Liver (tissue), 9 donors: Measurements from ENCODE around the gene SETBP1. TPM values are rescaled to one million over a fixed set of nuclear protein-coding genes. Genes with fewer than 3 reads are reported as not detected.

Experiments
- DNase-seq: peaks from one replicate; pipeline ENCODE4 v3.0.0-alpha.2; 2017; ENCODE audit warnings: low spot score
- H3K27ac ChIP-seq, 2 donors: one replicate each; pipeline ENCODE4 v1.7.0; 2013; ENCODE audit warnings: inconsistent platforms in 2 of 2, low read length in 2 of 2, control low read depth in 1 of 2, low read depth in 1 of 2, mild to moderate bottlenecking in 1 of 2
- H3K27me3 ChIP-seq, 4 donors: one replicate each; pipeline versions ENCODE4 v1.6.1 to v1.7.0; 2013; ENCODE audit warnings: low read length in 3 of 4, inconsistent platforms in 1 of 4, mild to moderate bottlenecking in 1 of 4, moderate library complexity in 1 of 4; ENCODE audit not compliant: control insufficient read depth in 4 of 4, insufficient read depth in 4 of 4
- H3K36me3 ChIP-seq, 4 donors: one replicate each; pipeline versions ENCODE4 v1.6.1 to v1.7.0; 2013; ENCODE audit warnings: low read length in 3 of 4, mild to moderate bottlenecking in 3 of 4, low read depth in 1 of 4, moderate library complexity in 1 of 4; ENCODE audit not compliant: control insufficient read depth in 4 of 4, insufficient read depth in 3 of 4
- H3K4me1 ChIP-seq, 4 donors: one replicate each; pipeline versions ENCODE4 v1.6.1 to v1.7.0; 2013; ENCODE audit warnings: low read length in 3 of 4, mild to moderate bottlenecking in 3 of 4, moderate library complexity in 1 of 4; ENCODE audit not compliant: control insufficient read depth in 4 of 4, insufficient read depth in 4 of 4
- H3K4me3 ChIP-seq, 3 donors: one replicate each; pipeline versions ENCODE4 v1.6.1 to v1.7.0; 2013; ENCODE audit warnings: low read length in 3 of 3, control low read depth in 1 of 3, low read depth in 1 of 3, mild to moderate bottlenecking in 1 of 3
- H3K9ac ChIP-seq, 2 donors: one replicate each; pipeline ENCODE4 v1.7.0; 2013; ENCODE audit warnings: low read length in 2 of 2, mild to moderate bottlenecking in 2 of 2, moderate library complexity in 2 of 2, control low read depth in 1 of 2, low read depth in 1 of 2
- H3K9me3 ChIP-seq, 4 donors: one replicate each; pipeline versions ENCODE4 v1.6.1 to v1.7.0; 2013; ENCODE audit warnings: low read length in 3 of 4; ENCODE audit not compliant: control insufficient read depth in 4 of 4
- EGR1 ChIP-seq, 2 donors: IDR thresholded peaks; 2 replicates each; pipeline ENCODE4 v1.6.1; 2016 to 2018; ENCODE audit warnings: antibody characterized with exemption in 2 of 2, low read depth in 2 of 2
- FOXA1 ChIP-seq: IDR thresholded peaks from 2 replicates; pipeline ENCODE4 v1.6.1; 2016; ENCODE audit warnings: antibody characterized with exemption
- FOXA2 ChIP-seq: IDR thresholded peaks from 2 replicates; pipeline ENCODE4 v1.6.1; 2016; ENCODE audit warnings: antibody characterized with exemption
- GABPA ChIP-seq, 2 donors: IDR thresholded peaks in 1 of 2; conservative IDR thresholded peaks in 1 of 2; 2 replicates each; pipeline ENCODE4 v1.6.1; 2016; ENCODE audit warnings: antibody characterized with exemption in 2 of 2, mild to moderate bottlenecking in 1 of 2, moderate library complexity in 1 of 2
- HNF4A ChIP-seq, 2 donors: conservative IDR thresholded peaks; 2 replicates each; pipeline ENCODE4 v1.6.1; 2016; ENCODE audit warnings: antibody characterized with exemption in 2 of 2, mild to moderate bottlenecking in 2 of 2
- HNF4G ChIP-seq: IDR thresholded peaks from 2 replicates; pipeline ENCODE4 v1.6.1; 2016; ENCODE audit warnings: antibody characterized with exemption
- JUND ChIP-seq, 2 donors: IDR thresholded peaks; 2 replicates each; pipeline ENCODE4 v1.6.1; 2016; ENCODE audit warnings: antibody characterized with exemption in 2 of 2
- NR2F2 ChIP-seq: IDR thresholded peaks from 2 replicates; pipeline ENCODE4 v1.6.1; 2016; ENCODE audit warnings: antibody characterized with exemption
- RAD21 ChIP-seq, 2 donors: IDR thresholded peaks; 2 replicates each; pipeline ENCODE4 v1.6.1; 2016; ENCODE audit warnings: antibody characterized with exemption in 2 of 2, mild to moderate bottlenecking in 2 of 2
- RXRA ChIP-seq, 2 donors: IDR thresholded peaks; 2 replicates each; pipeline ENCODE4 v1.6.1; 2017 to 2018; ENCODE audit warnings: antibody characterized with exemption in 2 of 2, mild to moderate bottlenecking in 1 of 2
- SP1 ChIP-seq: IDR thresholded peaks from 2 replicates; pipeline ENCODE4 v1.6.1; 2018; ENCODE audit warnings: antibody characterized with exemption, mild to moderate bottlenecking
- TAF1 ChIP-seq: conservative IDR thresholded peaks from 2 replicates; pipeline ENCODE4 v1.6.1; 2016; ENCODE audit warnings: antibody characterized with exemption, mild to moderate bottlenecking
- YY1 ChIP-seq: IDR thresholded peaks from 2 replicates; pipeline ENCODE4 v1.6.1; 2016; ENCODE audit warnings: antibody characterized with exemption, mild to moderate bottlenecking
- WGBS: extraction: QIAGEN DNeasy Blood & Tissue Kit; methylation state at CpG from one replicate; pipeline ENCODE4 v1.1.7; 2013; 5-methylcytosine and 5-hydroxymethylcytosine counted together
- polyA plus RNA-seq, 2 donors: library from polyadenylated mRNA; stranded (reverse) in 1 of 2; unstranded in 1 of 2; fragments of 200-250 nt in 1 of 2; fragments of >200 nt in 1 of 2; fragmentation: Nextera tagmentation in 1 of 2; extraction: Ambion mirVana in 1 of 2; gene quantifications; one replicate each; pipeline versions ENCODE4 v1.2.1 to v1.2.3, GENCODE V29; 2013 to 2015
- total RNA-seq, 2 donors: library from RNA; depleted of rRNA; stranded (reverse); fragments of >200 nt; gene quantifications; one replicate each; pipeline ENCODE4 v1.2.3, GENCODE V29; 2014
- TF ChIP-seq, protein P1 (sequence below): fragments of 150-350 bp; IDR thresholded peaks from 2 replicates; pipeline ENCODE4 v1.5.1; 2017; ENCODE audit warnings: improper control_type of control experiment, low read depth, low read length; ENCODE audit not compliant: missing input control
- TF ChIP-seq, protein P2 (sequence below): IDR thresholded peaks from 2 replicates; pipeline ENCODE4 v1.6.1; 2016; ENCODE audit warnings: antibody characterized with exemption
- TF ChIP-seq, protein P3 (sequence below): IDR thresholded peaks from 2 replicates; pipeline ENCODE4 v1.6.1; 2016; ENCODE audit warnings: antibody characterized with exemption
- TF ChIP-seq, protein P4 (sequence below): IDR thresholded peaks from 2 replicates; pipeline ENCODE4 v1.6.1; 2016; ENCODE audit warnings: antibody characterized with exemption
- TF ChIP-seq, protein P5 (sequence below): IDR thresholded peaks from 2 replicates; pipeline ENCODE4 v1.6.1; 2016; ENCODE audit warnings: antibody characterized with exemption, mild to moderate bottlenecking
- donor health status: healthy.
- donor health status: healthy.
- donor health status: healthy.
- donor health status: healthy.
- donor health status: healthy.

Gene SETBP1
- total and polyA plus RNA-seq, 4 donors = 2.5 to 15.8 (median 4.7) TPM

DNA sequence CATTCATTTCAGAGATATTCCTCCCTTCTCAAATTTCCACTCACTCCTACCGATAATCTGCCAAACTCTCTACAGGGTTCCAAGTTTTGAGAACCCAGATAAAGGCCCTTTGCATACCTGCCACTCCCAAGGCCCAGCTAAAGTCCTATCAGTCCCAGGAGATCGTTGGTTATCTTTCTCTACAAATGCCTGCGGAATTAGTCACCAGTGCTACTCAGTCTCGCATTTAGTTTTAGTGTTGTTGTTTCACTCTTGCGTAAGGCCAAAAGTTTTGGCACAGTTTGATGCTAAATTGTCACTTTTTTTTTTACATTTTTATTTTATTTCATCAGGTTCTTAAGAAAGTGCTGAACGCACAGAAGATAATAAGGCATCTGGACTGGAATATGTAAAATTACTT is 29.2 kb upstream of the SETBP1 start (continued):
- TF ChIP-seq, protein P1, sequence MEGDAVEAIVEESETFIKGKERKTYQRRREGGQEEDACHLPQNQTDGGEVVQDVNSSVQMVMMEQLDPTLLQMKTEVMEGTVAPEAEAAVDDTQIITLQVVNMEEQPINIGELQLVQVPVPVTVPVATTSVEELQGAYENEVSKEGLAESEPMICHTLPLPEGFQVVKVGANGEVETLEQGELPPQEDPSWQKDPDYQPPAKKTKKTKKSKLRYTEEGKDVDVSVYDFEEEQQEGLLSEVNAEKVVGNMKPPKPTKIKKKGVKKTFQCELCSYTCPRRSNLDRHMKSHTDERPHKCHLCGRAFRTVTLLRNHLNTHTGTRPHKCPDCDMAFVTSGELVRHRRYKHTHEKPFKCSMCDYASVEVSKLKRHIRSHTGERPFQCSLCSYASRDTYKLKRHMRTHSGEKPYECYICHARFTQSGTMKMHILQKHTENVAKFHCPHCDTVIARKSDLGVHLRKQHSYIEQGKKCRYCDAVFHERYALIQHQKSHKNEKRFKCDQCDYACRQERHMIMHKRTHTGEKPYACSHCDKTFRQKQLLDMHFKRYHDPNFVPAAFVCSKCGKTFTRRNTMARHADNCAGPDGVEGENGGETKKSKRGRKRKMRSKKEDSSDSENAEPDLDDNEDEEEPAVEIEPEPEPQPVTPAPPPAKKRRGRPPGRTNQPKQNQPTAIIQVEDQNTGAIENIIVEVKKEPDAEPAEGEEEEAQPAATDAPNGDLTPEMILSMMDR = no peak

DNA sequence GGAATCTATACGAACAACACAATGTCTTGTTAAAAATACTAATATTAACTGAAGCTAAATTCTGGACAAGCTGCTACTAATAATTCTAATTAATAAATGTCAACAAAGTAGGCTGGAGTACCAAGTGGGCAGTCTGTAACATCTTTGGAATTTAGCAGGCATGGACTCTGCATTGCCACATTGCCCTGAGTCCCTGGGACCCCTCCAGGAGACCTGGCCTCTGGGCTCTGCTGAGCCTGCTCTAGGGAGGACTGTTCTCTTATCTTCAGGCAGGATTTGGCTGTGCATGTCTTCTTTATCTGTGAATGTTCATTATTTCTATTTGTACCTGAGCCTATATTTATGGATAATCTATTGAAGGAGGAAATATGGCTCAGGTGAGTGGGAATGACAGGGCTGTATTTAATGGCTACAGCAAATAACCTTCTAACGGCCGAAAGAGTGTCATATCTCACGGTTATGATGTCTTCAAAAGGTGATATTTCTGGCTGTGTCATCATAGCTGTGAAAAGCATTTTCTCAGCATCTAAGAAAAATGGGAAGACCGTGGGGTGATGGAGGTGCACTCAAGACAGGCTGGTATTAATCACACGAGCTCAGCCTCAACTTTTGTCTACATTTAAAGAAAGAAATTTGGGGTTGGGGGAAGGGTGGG is 28.6 kb upstream of the SETBP1 start:
- Histone ChIP-seq H3K4me1 (no peaks in the 10 kb centered on the region), H3K36me3 (no peaks in the 10 kb centered on the region), H3K4me3 (no peak overlapping the region), H3K27me3 (no peaks in the 10 kb centered on the region), H3K9ac (no peak overlapping the region), H3K27ac (no peak overlapping the region), H3K9me3 (no peaks in the 10 kb centered on the region)
- TF ChIP-seq TAF1 (no peak), NR2F2 (no peak), YY1 (no peak), GABPA (IDR thresholded peaks at IDR 0.05 in 1 of 2, conservative IDR thresholded peaks at IDR 0.05 in 1 of 2) (no peak), RAD21 (IDR thresholded peaks at IDR 0.05) (no peak)
- TF ChIP-seq, protein P2, sequence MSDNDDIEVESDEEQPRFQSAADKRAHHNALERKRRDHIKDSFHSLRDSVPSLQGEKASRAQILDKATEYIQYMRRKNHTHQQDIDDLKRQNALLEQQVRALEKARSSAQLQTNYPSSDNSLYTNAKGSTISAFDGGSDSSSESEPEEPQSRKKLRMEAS = no peak
- WGBS = 90% methylated on average over 6 of the region's 6 CpGs
- DNase-seq = no peak

DNA sequence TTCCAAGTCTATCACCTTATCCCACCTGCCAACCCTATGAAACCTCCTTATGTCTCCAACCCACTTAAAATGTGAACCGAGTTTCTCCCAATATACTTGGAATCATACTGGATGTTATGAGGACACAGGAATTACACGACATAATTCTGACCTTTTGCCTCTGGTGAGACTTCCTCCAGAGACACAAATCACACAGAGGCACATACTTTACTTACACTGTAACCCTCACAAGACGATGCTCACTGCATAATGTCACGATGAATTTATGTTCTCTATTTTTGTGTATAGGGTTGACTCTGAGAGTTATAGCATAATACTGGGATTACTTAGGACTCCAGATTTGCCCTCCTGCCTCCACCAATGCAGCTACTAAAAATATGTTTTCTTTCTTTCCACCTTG is 28.0 kb upstream of the SETBP1 start:
- no peak for DNase-seq
- H3K27ac ChIP-seq = no peak overlapping the region
- no peaks in the 10 kb centered on the region for H3K4me1 ChIP-seq
- no peak overlapping the region for H3K9ac ChIP-seq
- no peaks in the 10 kb centered on the region for H3K9me3 ChIP-seq
- no peak overlapping the region for H3K4me3 ChIP-seq
- H3K27me3 ChIP-seq = no peaks in the 10 kb centered on the region
- TF ChIP-seq, protein P2 = no peak
- no peak for TF ChIP-seq JUND (IDR thresholded peaks at IDR 0.05)
- no peak for TF ChIP-seq FOXA2
- TF ChIP-seq, protein P3, sequence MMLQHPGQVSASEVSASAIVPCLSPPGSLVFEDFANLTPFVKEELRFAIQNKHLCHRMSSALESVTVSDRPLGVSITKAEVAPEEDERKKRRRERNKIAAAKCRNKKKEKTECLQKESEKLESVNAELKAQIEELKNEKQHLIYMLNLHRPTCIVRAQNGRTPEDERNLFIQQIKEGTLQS = no peak
- no peak for TF ChIP-seq GABPA (IDR thresholded peaks at IDR 0.05 in 1 of 2, conservative IDR thresholded peaks at IDR 0.05 in 1 of 2)
- TF ChIP-seq RXRA (IDR thresholded peaks at IDR 0.05) = no peak
- TF ChIP-seq NR2F2 = no peak
- TF ChIP-seq, protein P4, sequence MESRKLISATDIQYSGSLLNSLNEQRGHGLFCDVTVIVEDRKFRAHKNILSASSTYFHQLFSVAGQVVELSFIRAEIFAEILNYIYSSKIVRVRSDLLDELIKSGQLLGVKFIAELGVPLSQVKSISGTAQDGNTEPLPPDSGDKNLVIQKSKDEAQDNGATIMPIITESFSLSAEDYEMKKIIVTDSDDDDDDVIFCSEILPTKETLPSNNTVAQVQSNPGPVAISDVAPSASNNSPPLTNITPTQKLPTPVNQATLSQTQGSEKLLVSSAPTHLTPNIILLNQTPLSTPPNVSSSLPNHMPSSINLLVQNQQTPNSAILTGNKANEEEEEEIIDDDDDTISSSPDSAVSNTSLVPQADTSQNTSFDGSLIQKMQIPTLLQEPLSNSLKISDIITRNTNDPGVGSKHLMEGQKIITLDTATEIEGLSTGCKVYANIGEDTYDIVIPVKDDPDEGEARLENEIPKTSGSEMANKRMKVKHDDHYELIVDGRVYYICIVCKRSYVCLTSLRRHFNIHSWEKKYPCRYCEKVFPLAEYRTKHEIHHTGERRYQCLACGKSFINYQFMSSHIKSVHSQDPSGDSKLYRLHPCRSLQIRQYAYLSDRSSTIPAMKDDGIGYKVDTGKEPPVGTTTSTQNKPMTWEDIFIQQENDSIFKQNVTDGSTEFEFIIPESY = no peak
- TF ChIP-seq, protein P1 = no peak
- TF ChIP-seq RAD21 (IDR thresholded peaks at IDR 0.05) = no peak
- no peak for TF ChIP-seq SP1
- no peak for TF ChIP-seq YY1
- no peak for TF ChIP-seq HNF4A (conservative IDR thresholded peaks at IDR 0.05)
- no peak for TF ChIP-seq FOXA1
- no peak for TF ChIP-seq TAF1
- TF ChIP-seq EGR1 (IDR thresholded peaks at IDR 0.05; ENCODE audit: low read depth in 2 of 2) = no peak
- TF ChIP-seq, protein P5, sequence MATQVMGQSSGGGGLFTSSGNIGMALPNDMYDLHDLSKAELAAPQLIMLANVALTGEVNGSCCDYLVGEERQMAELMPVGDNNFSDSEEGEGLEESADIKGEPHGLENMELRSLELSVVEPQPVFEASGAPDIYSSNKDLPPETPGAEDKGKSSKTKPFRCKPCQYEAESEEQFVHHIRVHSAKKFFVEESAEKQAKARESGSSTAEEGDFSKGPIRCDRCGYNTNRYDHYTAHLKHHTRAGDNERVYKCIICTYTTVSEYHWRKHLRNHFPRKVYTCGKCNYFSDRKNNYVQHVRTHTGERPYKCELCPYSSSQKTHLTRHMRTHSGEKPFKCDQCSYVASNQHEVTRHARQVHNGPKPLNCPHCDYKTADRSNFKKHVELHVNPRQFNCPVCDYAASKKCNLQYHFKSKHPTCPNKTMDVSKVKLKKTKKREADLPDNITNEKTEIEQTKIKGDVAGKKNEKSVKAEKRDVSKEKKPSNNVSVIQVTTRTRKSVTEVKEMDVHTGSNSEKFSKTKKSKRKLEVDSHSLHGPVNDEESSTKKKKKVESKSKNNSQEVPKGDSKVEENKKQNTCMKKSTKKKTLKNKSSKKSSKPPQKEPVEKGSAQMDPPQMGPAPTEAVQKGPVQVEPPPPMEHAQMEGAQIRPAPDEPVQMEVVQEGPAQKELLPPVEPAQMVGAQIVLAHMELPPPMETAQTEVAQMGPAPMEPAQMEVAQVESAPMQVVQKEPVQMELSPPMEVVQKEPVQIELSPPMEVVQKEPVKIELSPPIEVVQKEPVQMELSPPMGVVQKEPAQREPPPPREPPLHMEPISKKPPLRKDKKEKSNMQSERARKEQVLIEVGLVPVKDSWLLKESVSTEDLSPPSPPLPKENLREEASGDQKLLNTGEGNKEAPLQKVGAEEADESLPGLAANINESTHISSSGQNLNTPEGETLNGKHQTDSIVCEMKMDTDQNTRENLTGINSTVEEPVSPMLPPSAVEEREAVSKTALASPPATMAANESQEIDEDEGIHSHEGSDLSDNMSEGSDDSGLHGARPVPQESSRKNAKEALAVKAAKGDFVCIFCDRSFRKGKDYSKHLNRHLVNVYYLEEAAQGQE = no peak
- no peak for TF ChIP-seq HNF4G
- no peaks in the 10 kb centered on the region for H3K36me3 ChIP-seq
- 89% methylated on average over 4 of the region's 4 CpGs for WGBS
